ENCODE results near the gene ZDHHC3.

The ZDHHC3 gene

GRCh38 chr3:45003859-45004258, 27.9 kb upstream of the ZDHHC3 start:
- peaks cover 5% of the 10 kb centered on the region for H3K9me3 Mint-ChIP-seq
- no peak overlapping the region for H3K4me3 Mint-ChIP-seq
- peaks cover 57% of the 10 kb centered on the region for H3K36me3 Mint-ChIP-seq (ENCODE audit: low read depth)
- no peak overlapping the region for H3K27ac Mint-ChIP-seq
- peaks cover 19% of the 10 kb centered on the region for H3K4me1 Mint-ChIP-seq (ENCODE audit: low read depth)
- no peaks in the 10 kb centered on the region for H3K27me3 Mint-ChIP-seq (ENCODE audit: low read depth)

GRCh38 chr3:45003406-45003805, 27.4 kb upstream of the ZDHHC3 start:
- Mint-ChIP-seq H3K4me3 (no peak overlapping the region), H3K27ac (no peak overlapping the region), H3K9me3 (peaks cover 5% of the 10 kb centered on the region), H3K36me3 (ENCODE audit: low read depth) (peaks cover 59% of the 10 kb centered on the region), H3K4me1 (ENCODE audit: low read depth) (peaks cover 19% of the 10 kb centered on the region), H3K27me3 (ENCODE audit: low read depth) (no peaks in the 10 kb centered on the region)

- Mint-ChIP-seq H3K9me3 (peaks cover 5% of the 10 kb centered on the region), H3K4me1 (ENCODE audit: low read depth) (peaks cover 17% of the 10 kb centered on the region), H3K27ac (no peak overlapping the region), H3K36me3 (ENCODE audit: low read depth) (peaks cover 59% of the 10 kb centered on the region), H3K27me3 (ENCODE audit: low read depth) (no peaks in the 10 kb centered on the region), H3K4me3 (no peak overlapping the region)
These were observed 26.7 kb upstream of the ZDHHC3 start for GRCh38 chr3:45002720-45003119.

- H3K27me3 Mint-ChIP-seq (ENCODE audit: low read depth) = no peaks in the 10 kb centered on the region
- H3K4me3 Mint-ChIP-seq = no peak overlapping the region
- H3K9me3 Mint-ChIP-seq = peaks cover 5% of the 10 kb centered on the region
- H3K4me1 Mint-ChIP-seq (ENCODE audit: low read depth) = peaks cover 17% of the 10 kb centered on the region
- H3K36me3 Mint-ChIP-seq (ENCODE audit: low read depth) = peaks cover 58% of the 10 kb centered on the region
- no peak overlapping the region for H3K27ac Mint-ChIP-seq
These were observed 26.2 kb upstream of the ZDHHC3 start for GRCh38 chr3:45002139-45002660.

- Mint-ChIP-seq H3K27ac (no peak overlapping the region), H3K27me3 (ENCODE audit: low read depth) (no peaks in the 10 kb centered on the region), H3K4me1 (ENCODE audit: low read depth) (peaks cover 17% of the 10 kb centered on the region), H3K9me3 (peaks cover 5% of the 10 kb centered on the region), H3K36me3 (ENCODE audit: low read depth) (peaks cover 58% of the 10 kb centered on the region), H3K4me3 (no peak overlapping the region)
These were observed 25.8 kb upstream of the ZDHHC3 start for GRCh38 chr3:45001738-45002137.

GRCh38 chr3:45000823-45001222, 24.8 kb upstream of the ZDHHC3 start:
- Mint-ChIP-seq H3K9me3 (peaks cover 5% of the 10 kb centered on the region), H3K36me3 (ENCODE audit: low read depth) (peaks cover 58% of the 10 kb centered on the region), H3K4me3 (no peak overlapping the region), H3K27me3 (ENCODE audit: low read depth) (no peaks in the 10 kb centered on the region), H3K27ac (no peak overlapping the region), H3K4me1 (ENCODE audit: low read depth) (peaks cover 17% of the 10 kb centered on the region)

GRCh38 chr3:44999782-45000181, 23.8 kb upstream of the ZDHHC3 start:
- no peak overlapping the region for H3K27ac Mint-ChIP-seq
- no peak overlapping the region for H3K4me3 Mint-ChIP-seq
- peaks cover 2% of the 10 kb centered on the region for H3K9me3 Mint-ChIP-seq
- H3K36me3 Mint-ChIP-seq (ENCODE audit: low read depth) = peaks cover 48% of the 10 kb centered on the region
- peaks cover 10% of the 10 kb centered on the region for H3K4me1 Mint-ChIP-seq (ENCODE audit: low read depth)
- no peaks in the 10 kb centered on the region for H3K27me3 Mint-ChIP-seq (ENCODE audit: low read depth)

GRCh38 chr3:44996556-44996969, 20.6 kb upstream of the ZDHHC3 start:
- Mint-ChIP-seq H3K4me1 (ENCODE audit: low read depth) (peaks cover 14% of the 10 kb centered on the region), H3K4me3 (no peak overlapping the region), H3K27me3 (ENCODE audit: low read depth) (no peaks in the 10 kb centered on the region)

GRCh38 chr3:44995142-44995770, 19.3 kb upstream of the ZDHHC3 start:
- H3K36me3 Mint-ChIP-seq (ENCODE audit: low read depth) = peaks cover 45% of the 10 kb centered on the region
- no peaks in the 10 kb centered on the region for H3K27me3 Mint-ChIP-seq (ENCODE audit: low read depth)
- no peak overlapping the region for H3K27ac Mint-ChIP-seq
- no peak overlapping the region for H3K4me3 Mint-ChIP-seq
- H3K4me1 Mint-ChIP-seq (ENCODE audit: low read depth) = peaks cover 19% of the 10 kb centered on the region
- H3K9me3 Mint-ChIP-seq = no peaks in the 10 kb centered on the region

More at GRCh38 chr3:44996556-44996969, 20.6 kb upstream of the ZDHHC3 start:
- Mint-ChIP-seq H3K36me3 (ENCODE audit: low read depth) (peaks cover 45% of the 10 kb centered on the region), H3K27ac (no peak overlapping the region), H3K9me3 (no peaks in the 10 kb centered on the region)

- no peak overlapping the region for H3K27ac Mint-ChIP-seq
These were observed 17.7 kb upstream of the ZDHHC3 start for GRCh38 chr3:44993471-44994205.

GRCh38 chr3:44992555-44993470, 16.8 kb upstream of the ZDHHC3 start:
- no peak overlapping the region for H3K27ac Mint-ChIP-seq
- H3K36me3 Mint-ChIP-seq (ENCODE audit: low read depth) = peaks cover 38% of the 10 kb centered on the region
- no peak overlapping the region for H3K4me3 Mint-ChIP-seq
- no peaks in the 10 kb centered on the region for H3K9me3 Mint-ChIP-seq
- H3K27me3 Mint-ChIP-seq (ENCODE audit: low read depth) = no peaks in the 10 kb centered on the region
- peaks cover 28% of the 10 kb centered on the region for H3K4me1 Mint-ChIP-seq (ENCODE audit: low read depth)

More at GRCh38 chr3:44993471-44994205, 17.7 kb upstream of the ZDHHC3 start:
- H3K4me1 Mint-ChIP-seq (ENCODE audit: low read depth) = peaks cover 23% of the 10 kb centered on the region
- H3K4me3 Mint-ChIP-seq = no peak overlapping the region
- no peaks in the 10 kb centered on the region for H3K27me3 Mint-ChIP-seq (ENCODE audit: low read depth)
- H3K9me3 Mint-ChIP-seq = no peaks in the 10 kb centered on the region
- peaks cover 41% of the 10 kb centered on the region for H3K36me3 Mint-ChIP-seq (ENCODE audit: low read depth)

GRCh38 chr3:44991326-44991725, 15.4 kb upstream of the ZDHHC3 start:
- Mint-ChIP-seq H3K36me3 (ENCODE audit: low read depth) (peaks cover 33% of the 10 kb centered on the region), H3K4me1 (ENCODE audit: low read depth) (peaks cover 30% of the 10 kb centered on the region), H3K4me3 (no peak overlapping the region), H3K27ac (peak overlapping the region; percentile 45), H3K9me3 (no peaks in the 10 kb centered on the region), H3K27me3 (ENCODE audit: low read depth) (no peaks in the 10 kb centered on the region)

- Mint-ChIP-seq H3K4me1 (ENCODE audit: low read depth) (peaks cover 33% of the 10 kb centered on the region), H3K27ac (no peak overlapping the region), H3K9me3 (no peaks in the 10 kb centered on the region), H3K4me3 (no peak overlapping the region), H3K36me3 (ENCODE audit: low read depth) (peaks cover 36% of the 10 kb centered on the region), H3K27me3 (ENCODE audit: low read depth) (no peaks in the 10 kb centered on the region)
These were observed 13.8 kb upstream of the ZDHHC3 start for GRCh38 chr3:44989636-44990373.

GRCh38 chr3:44989141-44989540, 13.2 kb upstream of the ZDHHC3 start:
- peaks cover 34% of the 10 kb centered on the region for H3K36me3 Mint-ChIP-seq (ENCODE audit: low read depth)
- no peaks in the 10 kb centered on the region for H3K9me3 Mint-ChIP-seq
- no peak overlapping the region for H3K27ac Mint-ChIP-seq
- no peaks in the 10 kb centered on the region for H3K27me3 Mint-ChIP-seq (ENCODE audit: low read depth)
- no peak overlapping the region for H3K4me3 Mint-ChIP-seq
- peaks cover 38% of the 10 kb centered on the region for H3K4me1 Mint-ChIP-seq (ENCODE audit: low read depth)
